Uterine smooth muscle cell (primary cell): Measurements from ENCODE around the gene TERB2. TPM values are rescaled to one million over a fixed set of nuclear protein-coding genes. Genes with fewer than 3 reads are reported as not detected.

Source experiments
- total RNA-seq: library from RNA; depleted of rRNA; stranded (reverse); fragments of >200 nt; gene quantifications from 2 replicates; pipeline ENCODE4 v1.2.3, GENCODE V29; 2014

Gene TERB2
- total RNA-seq, result not detected in 2 replicates

GRCh38 chr15:44956388-44956787 lies at the start of gene TERB2:
TSS of gene TERB2 (plus strand) at chr15:44956687. CDS start at chr15:44956719, 32 bp downstream.

GRCh38 chr15:45022871-45023658 lies 66.6 kb downstream of the TERB2 start, which contains the start of gene SORD:
TSS of gene SORD (plus strand) at chr15:45023195. CDS start at chr15:45023284, 89 bp downstream.

Other genes starting within 250 kb of the TERB2 start
- 0.62 and 0.77 TPM in 2 replicates for gene PATL2, start 245.4 kb upstream of the TERB2 start, total RNA-seq
- 1,737 and 2,006 TPM in 2 replicates for gene B2M, start 245.2 kb upstream of the TERB2 start, total RNA-seq
- 12.4 and 15.1 TPM in 2 replicates for gene TRIM69, start 220.2 kb upstream of the TERB2 start, total RNA-seq
- 12.2 and 12.4 TPM in 2 replicates for gene SORD, start 66.5 kb downstream of the TERB2 start, total RNA-seq
- gene DUOX2, start 157.5 kb downstream of the TERB2 start, total RNA-seq, result under 0.01 TPM in 1 of 2 replicates, not detected in the other
- gene DUOXA2, start 157.6 kb downstream of the TERB2 start, total RNA-seq, result not detected in 2 replicates
- gene DUOXA1, start 173.2 kb downstream of the TERB2 start, total RNA-seq, result 0.12 TPM in 1 of 2 replicates, not detected in the other
- not detected in 2 replicates for gene DUOX1, start 173.3 kb downstream of the TERB2 start, total RNA-seq
- 1.1 and 2.5 TPM in 2 replicates for gene SHF, start 231.3 kb downstream of the TERB2 start, total RNA-seq